K562 (cell line): ENCODE data around the gene KATNB1. TPM values are rescaled to one million over a fixed set of nuclear protein-coding genes. Genes with fewer than 3 reads are reported as not detected.

ENCODE experiments used
- ATAC-seq: fragments of 200-7000 bp; cut with Tn5 transposase; 3 replicates; pipeline ENCODE4 v1.9.1; 2020; ENCODE audit warnings: moderate library complexity
- BruUV-seq: library from RNA; stranded (reverse); fragments of 400-500 nt; replicated peaks from 2 replicates; lab custom pipeline; 2021; lab: Mats Ljungman, UMichigan
- CTCF ChIA-PET: fragments of 300-600 bp; formaldehyde crosslinking; extraction: SDS; loops from one replicate; lab custom pipeline; 2021; ENCODE audit warnings: low intra/inter-chr PET ratio; lab: Yijun Ruan, JAX
- POLR2A ChIA-PET: fragments of 300-600, 350-650 bp; sonication (Branson Sonifier 250); formaldehyde crosslinking; extraction: SDS; loops from one replicate; lab custom pipeline; 2021; ENCODE audit warnings: antibody characterized with exemption, inconsistent platforms; lab: Yijun Ruan, JAX
- DNase-seq, 4 experiments: peaks; one replicate each; pipeline versions ENCODE4 v3.0.0 to v3.0.0-alpha.2; 2011 to 2018; ENCODE audit warnings: low spot score in 3 of 4, mixed read lengths in 3 of 4; ENCODE audit errors: extremely low read depth in 1 of 4
- FAIRE-seq: peaks from 2 replicates; lab custom pipeline; 2011; peaks lifted over from hg19 to GRCh38; lab: Jason Lieb, UNC
- H2AFZ ChIP-seq: 2 replicates; pipeline ENCODE4 v1.6.0; 2011; ENCODE audit warnings: low read depth, low read length, control low read depth, inconsistent platforms
- H3K27ac ChIP-seq: fragments of 200-600 bp; 3 replicates; pipeline ENCODE4 v1.8.0; 2011; ENCODE audit warnings: low read depth, mild to moderate bottlenecking, control low read depth, inconsistent platforms, low read length, moderate library complexity, mixed read lengths; ENCODE audit errors: extremely low read depth
- H3K27me3 ChIP-seq, 2 experiments: fragments of 300-600 bp in 1 of 2; 2 replicates in 1 of 2; 3 replicates in 1 of 2; pipeline versions ENCODE4 v1.6.0 to v1.8.0; 2011; ENCODE audit warnings: inconsistent platforms in 2 of 2, low read length in 2 of 2, mild to moderate bottlenecking in 1 of 2, mixed read lengths in 1 of 2, moderate library complexity in 1 of 2; ENCODE audit not compliant: control insufficient read depth in 2 of 2, insufficient read depth in 2 of 2
- H3K36me3 ChIP-seq: fragments of 300-600 bp; 3 replicates; pipeline ENCODE4 v1.8.0; 2011; ENCODE audit warnings: mild to moderate bottlenecking, low read length, inconsistent platforms; ENCODE audit not compliant: control insufficient read depth, insufficient read depth
- H3K4me1 ChIP-seq, 2 experiments: fragments of 200-600 bp in 1 of 2; replicated peaks in 1 of 2; 2 replicates in 1 of 2; 3 replicates in 1 of 2; pipeline versions ENCODE4 v1.5.1 to v1.8.0; 2011; ENCODE audit warnings: inconsistent platforms in 2 of 2, low read length in 2 of 2, mild to moderate bottlenecking in 1 of 2, mixed read lengths in 1 of 2, moderate library complexity in 1 of 2; ENCODE audit not compliant: control insufficient read depth in 2 of 2, insufficient read depth in 2 of 2
- H3K4me2 ChIP-seq: 2 replicates; pipeline ENCODE4 v1.6.1; 2011; ENCODE audit warnings: low read length, control low read depth, inconsistent platforms, mixed read lengths; ENCODE audit not compliant: insufficient read depth
- H3K4me3 ChIP-seq: fragments of 200-600 bp; sonication (generic), shearing (Covaris generic); 2 replicates; pipeline ENCODE4 v1.5.1; 2016; ENCODE audit warnings: control low read depth, inconsistent platforms
- H3K79me2 ChIP-seq: fragments of 200-600 bp; 3 replicates; pipeline ENCODE4 v1.8.0; 2011; ENCODE audit warnings: low read length, inconsistent platforms; ENCODE audit not compliant: control insufficient read depth, insufficient read depth
- H3K9ac ChIP-seq, 2 experiments: 2 replicates each; pipeline versions ENCODE4 v1.6.0 to v1.6.1; 2011; ENCODE audit warnings: low read depth in 2 of 2, low read length in 2 of 2, control low read depth in 1 of 2, inconsistent platforms in 1 of 2, mild to moderate bottlenecking in 1 of 2, mixed read lengths in 1 of 2; ENCODE audit not compliant: insufficient read depth in 1 of 2
- H3K9me1 ChIP-seq: one replicate; pipeline ENCODE4 v1.6.0; 2011; ENCODE audit warnings: inconsistent platforms, mild to moderate bottlenecking, low read length, moderate library complexity; ENCODE audit not compliant: control insufficient read depth, insufficient read depth
- H3K9me3 ChIP-seq: replicated peaks from 2 replicates; pipeline ENCODE4 v1.5.1; 2011; ENCODE audit warnings: low read depth, low read length, inconsistent platforms; ENCODE audit not compliant: control insufficient read depth, insufficient read depth
- H4K20me1 ChIP-seq: replicated peaks from 2 replicates; pipeline ENCODE4 v1.6.1; 2011; ENCODE audit warnings: low read length, inconsistent platforms, mixed read lengths; ENCODE audit not compliant: control insufficient read depth, insufficient read depth
- CBX5 ChIP-seq: IDR thresholded peaks from 2 replicates; pipeline ENCODE4 v1.6.1; 2014; ENCODE audit warnings: low read depth, borderline replicate concordance
- CHD2 ChIP-seq: IDR thresholded peaks from 2 replicates; pipeline ENCODE4 v1.6.1; 2011; ENCODE audit warnings: low read depth, low read length
- CREB3L1 ChIP-seq: fragments of 450-650 bp; IDR thresholded peaks from 2 replicates; pipeline ENCODE4 v1.6.1; 2014; ENCODE audit warnings: low read depth, mild to moderate bottlenecking, moderate library complexity, borderline replicate concordance
- POLR2G ChIP-seq: fragments of 200-400 bp; formaldehyde crosslinking; IDR thresholded peaks from 2 replicates; pipeline ENCODE4 v1.6.1; 2017; ENCODE audit warnings: low read depth, mild to moderate bottlenecking, antibody characterized with exemption, low read length, moderate library complexity
- ZFP36 ChIP-seq: fragments of 150-350 bp; IDR thresholded peaks from 2 replicates; pipeline ENCODE4 v1.6.1; 2018; ENCODE audit warnings: low read length, low read depth; ENCODE audit not compliant: partially characterized antibody
- ZNF134 ChIP-seq: fragments of 250-450 bp; sonication (Bioruptor Pico); conservative IDR thresholded peaks from 2 replicates; pipeline ENCODE4 v1.4.0; 2020
- ZNF780A ChIP-seq: fragments of 250-450 bp; sonication (Bioruptor Pico); IDR thresholded peaks from 2 replicates; pipeline ENCODE4 v1.5.0; 2021; ENCODE audit warnings: mild to moderate bottlenecking
- WGBS: fragments of 100-300 bp; shearing (Covaris generic); methylation state at CpG from one replicate; pipeline ENCODE4 v1.1.6; 2016; ENCODE audit warnings: low coverage, mixed read lengths; ENCODE audit not compliant: insufficient coverage; ENCODE audit errors: missing lambda C conversion rate; 5-methylcytosine and 5-hydroxymethylcytosine counted together
- in situ Hi-C: fragments of 300-500 bp; cut with MboI; formaldehyde crosslinking; loops from 4 replicates; pipeline ENCODE4 v1.15.0; 2018; ENCODE audit warnings: inconsistent platforms, mixed read lengths
- intact Hi-C: fragments of 100-400 bp; cut with micrococcal nuclease; formaldehyde crosslinking; loops from 2 replicates; pipeline ENCODE4 v1.14.2; 2022
- polyA plus RNA-seq, 8 experiments: library from polyadenylated mRNA; depleted of rRNA in 4 of 8; stranded (reverse) in 5 of 8; unstranded in 3 of 8; fragments of >200 nt; fragmentation: Nextera tagmentation in 2 of 8; fragmentation: Illumina TruSeq in 1 of 8; extraction: Ambion mirVana in 2 of 8; extraction: Trizol in 1 of 8; gene quantifications; 2 replicates each; pipeline versions ENCODE4 v1.2.1 to v1.2.3, GENCODE V29; 2011 to 2014; ENCODE audit warnings: inconsistent platforms in 1 of 8, missing spikeins in 1 of 8
- total RNA-seq, 7 experiments: library from RNA; depleted of rRNA in 6 of 7; stranded (reverse); fragments of >200 nt in 6 of 7; fragmentation: Illumina TruSeq in 2 of 7; extraction: Trizol in 2 of 7; gene quantifications; 2 replicates each; pipeline versions ENCODE4 v1.2.1 to v1.2.3, GENCODE V29; 2011 to 2021; ENCODE audit warnings: low replicate concordance in 1 of 7

KATNB1 gene
- total and polyA plus RNA-seq, 9 of the 15 experiments (the other 6 are each of a cell fraction or from before 2014, with no cell fraction given): 1.2 to 52.6 (median 21.9) TPM

DNA sequence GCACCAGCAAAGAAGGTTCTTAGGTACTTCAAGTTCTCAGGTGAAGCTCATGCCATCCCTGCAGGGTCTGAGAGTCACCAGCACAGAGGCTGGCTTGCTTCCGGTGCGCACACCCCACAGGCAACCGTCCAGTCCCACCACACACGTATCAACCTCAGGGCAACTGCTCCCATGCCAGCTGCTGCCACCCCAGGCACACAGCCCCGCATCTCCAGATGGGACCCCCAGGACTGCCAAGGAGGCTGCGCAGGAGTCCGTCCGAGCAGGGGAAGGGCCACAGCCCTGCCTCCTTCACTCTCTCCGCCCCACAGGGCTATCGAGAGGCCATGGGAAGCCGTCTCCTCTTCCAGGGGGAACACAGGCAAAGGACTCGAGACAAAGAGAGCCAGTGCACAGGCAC lies 53.4 kb downstream of the KATNB1 start:
- no peak overlapping the region for H3K27ac ChIP-seq
- no peaks in the 10 kb centered on the region for H4K20me1 ChIP-seq
- H3K79me2 ChIP-seq: no peaks in the 10 kb centered on the region
- in situ Hi-C loops (no loop called here), intact Hi-C loops (no loop called here)
- no peaks in the 10 kb centered on the region for H3K9me1 ChIP-seq
- no peak overlapping the region for H2AFZ ChIP-seq
- H3K36me3 ChIP-seq: peaks cover 77% of the 10 kb centered on the region; the same call in 2 of the 3 replicates
- H3K4me1 ChIP-seq: peaks cover 0 to 23% of the 10 kb centered on the region in 2 experiments; a peak in 1 of 5 replicates
- H3K27me3 ChIP-seq: no peaks in the 10 kb centered on the region
- no peaks in the 10 kb centered on the region for H3K9me3 ChIP-seq
- ChIA-PET CTCF (no interaction called here), POLR2A (interaction anchor here (0.7 to 4.3 kb wide), 2 partner anchors 11 to 14 kb away, joined by 3 to 20 read pairs; partner anchors contain the start of gene KIFC3)
- DNase-seq (no peak), FAIRE-seq (no peak), ATAC-seq (no peak)
- TF ChIP-seq ZFP36 (no peak), CHD2 (no peak), ZNF134 (CRISPR knock-in tag) (no peak), CREB3L1 (no peak), POLR2G (peak; percentile 51; the same call in 1 of the 2 replicates), CBX5 (no peak), ZNF780A (CRISPR knock-in tag) (no peak)
- peak overlapping the region in 1 of 2 experiments; percentile 23; a peak in 1 of 4 replicates for H3K9ac ChIP-seq
- WGBS: 90% methylated on average over 12 of the region's 12 CpGs
- no TSS peak for BruUV-seq
- H3K4me3 ChIP-seq: no peak overlapping the region
- no peak overlapping the region for H3K4me2 ChIP-seq
